AG04450 (cell line): Measurements from ENCODE around the gene ALS2CL. TPM values are rescaled to one million over a fixed set of nuclear protein-coding genes. Genes with fewer than 3 reads are reported as not detected.

Experiments used
- CTCF ChIA-PET: fragments of 300-600, 350-600 bp; formaldehyde crosslinking; extraction: SDS; loops from one replicate; lab custom pipeline; 2022; ENCODE audit warnings: antibody characterized with exemption, inconsistent platforms; lab: Charles Lee
- POLR2A ChIA-PET: fragments of 350-600 bp; formaldehyde crosslinking; extraction: SDS; loops from one replicate; lab custom pipeline; 2021; ENCODE audit warnings: antibody characterized with exemption, inconsistent platforms; lab: Yijun Ruan, JAX
- DNase-seq: peaks from one replicate; pipeline ENCODE4 v3.0.0-alpha.2; 2011; ENCODE audit warnings: low read depth, low spot score
- H3K27ac ChIP-seq: one replicate; pipeline ENCODE4 v1.5.1; 2012; ENCODE audit warnings: low read depth, low read length, control low read depth
- H3K27me3 ChIP-seq: one replicate; pipeline ENCODE4 v1.6.0; 2012; ENCODE audit warnings: low read length; ENCODE audit not compliant: control insufficient read depth, insufficient read depth
- H3K4me3 ChIP-seq: 2 replicates; pipeline ENCODE4 v1.5.1; 2011; ENCODE audit warnings: mild to moderate bottlenecking, low read depth, low read length, control low read depth
- H3K9me3 ChIP-seq: 2 replicates; pipeline ENCODE4 v1.5.1; 2012; ENCODE audit warnings: low read length; ENCODE audit not compliant: control insufficient read depth, insufficient read depth
- polyA plus RNA-seq: library from polyadenylated mRNA; depleted of rRNA; stranded (reverse); fragments of >200 nt; gene quantifications from 2 replicates; pipeline ENCODE4 v1.2.3, GENCODE V29; 2011
- TF ChIP-seq, protein P1 (sequence below): IDR thresholded peaks from 2 replicates; pipeline ENCODE4 v1.5.1; 2011; ENCODE audit warnings: low read depth, low read length, control low read depth, inconsistent platforms

Gene ALS2CL
- polyA plus RNA-seq, 1 experiment = 0.89 TPM

- Histone ChIP-seq H3K4me3 (no peak overlapping the region), H3K27me3 (peaks cover 36% of the 10 kb centered on the region), H3K9me3 (no peaks in the 10 kb centered on the region), H3K27ac (no peak overlapping the region)
- TF ChIP-seq, protein P1, sequence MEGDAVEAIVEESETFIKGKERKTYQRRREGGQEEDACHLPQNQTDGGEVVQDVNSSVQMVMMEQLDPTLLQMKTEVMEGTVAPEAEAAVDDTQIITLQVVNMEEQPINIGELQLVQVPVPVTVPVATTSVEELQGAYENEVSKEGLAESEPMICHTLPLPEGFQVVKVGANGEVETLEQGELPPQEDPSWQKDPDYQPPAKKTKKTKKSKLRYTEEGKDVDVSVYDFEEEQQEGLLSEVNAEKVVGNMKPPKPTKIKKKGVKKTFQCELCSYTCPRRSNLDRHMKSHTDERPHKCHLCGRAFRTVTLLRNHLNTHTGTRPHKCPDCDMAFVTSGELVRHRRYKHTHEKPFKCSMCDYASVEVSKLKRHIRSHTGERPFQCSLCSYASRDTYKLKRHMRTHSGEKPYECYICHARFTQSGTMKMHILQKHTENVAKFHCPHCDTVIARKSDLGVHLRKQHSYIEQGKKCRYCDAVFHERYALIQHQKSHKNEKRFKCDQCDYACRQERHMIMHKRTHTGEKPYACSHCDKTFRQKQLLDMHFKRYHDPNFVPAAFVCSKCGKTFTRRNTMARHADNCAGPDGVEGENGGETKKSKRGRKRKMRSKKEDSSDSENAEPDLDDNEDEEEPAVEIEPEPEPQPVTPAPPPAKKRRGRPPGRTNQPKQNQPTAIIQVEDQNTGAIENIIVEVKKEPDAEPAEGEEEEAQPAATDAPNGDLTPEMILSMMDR = no peak
- DNase-seq = no peak
- POLR2A ChIA-PET = no interaction called here
- CTCF ChIA-PET = interaction anchor here (0.6 to 0.9 kb wide), 2 partner anchors 55 to 156 kb away, joined by 4 to 5 read pairs; no protein-coding TSS in a partner anchor
Observed at GRCh38 chr3:46710671-46711295, 17.3 kb upstream of the ALS2CL start.

DNA sequence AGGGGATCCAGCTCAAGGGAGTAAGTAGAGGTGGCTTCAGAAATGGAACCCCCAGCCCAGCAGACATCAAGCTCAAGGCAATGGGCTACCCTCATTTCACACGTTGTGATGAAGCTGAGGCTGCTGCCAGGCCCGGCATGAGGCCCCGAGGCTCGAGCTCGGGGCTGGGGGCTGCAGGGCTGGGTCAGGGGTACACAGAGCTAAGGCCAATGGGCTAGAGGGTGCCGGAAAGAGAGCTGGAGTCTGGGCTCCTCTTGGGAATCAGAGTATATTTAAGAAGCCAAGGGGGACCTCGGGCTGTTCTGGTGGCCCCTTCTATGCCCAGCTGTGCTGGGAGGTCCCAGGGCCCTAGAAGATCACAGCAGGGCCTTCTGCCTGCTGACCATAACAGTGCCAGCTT, 16.8 kb upstream of the ALS2CL start:
- no peak for DNase-seq
- Histone ChIP-seq H3K9me3 (no peaks in the 10 kb centered on the region), H3K4me3 (no peak overlapping the region), H3K27ac (no peak overlapping the region), H3K27me3 (peaks cover 32% of the 10 kb centered on the region)
- CTCF ChIA-PET = interaction anchor here (0.6 kb wide), 1 partner anchor 56 kb away, joined by 5 read pairs; no protein-coding TSS in a partner anchor
- TF ChIP-seq, protein P1 = no peak
- POLR2A ChIA-PET = no interaction called here

DNA sequence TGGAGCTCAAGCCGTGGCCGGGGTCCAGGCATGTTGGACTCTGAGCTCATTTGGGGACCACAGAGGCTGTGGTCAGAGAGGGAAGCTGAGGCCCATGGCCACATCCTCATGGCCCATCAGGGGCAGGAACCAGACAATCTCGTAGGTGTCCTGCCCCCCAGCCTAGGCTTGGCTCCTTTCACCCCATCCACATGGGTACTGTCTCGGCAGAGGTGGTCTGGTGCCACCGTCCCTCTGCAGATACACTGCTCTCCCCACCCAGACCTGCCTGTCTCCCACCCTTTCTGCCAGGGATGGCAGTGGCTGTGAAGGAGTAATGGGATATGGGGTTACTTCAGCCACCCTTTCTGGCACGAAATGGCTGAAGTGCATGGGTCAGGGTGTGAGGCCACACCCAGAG, 16.2 kb upstream of the ALS2CL start:
- no peaks in the 10 kb centered on the region for H3K9me3 ChIP-seq
- TF ChIP-seq, protein P1 = no peak
- no peak for DNase-seq
- ChIA-PET CTCF (interaction anchor here (1.7 kb wide), 1 partner anchor 136 kb away, joined by 14 read pairs; no protein-coding TSS in a partner anchor), POLR2A (no interaction called here)
- peaks cover 31% of the 10 kb centered on the region for H3K27me3 ChIP-seq
- H3K4me3 ChIP-seq = no peak overlapping the region
- H3K27ac ChIP-seq = no peak overlapping the region

GRCh38 chr3:46709157-46709654, 15.7 kb upstream of the ALS2CL start:
- POLR2A ChIA-PET = no interaction called here
- CTCF ChIA-PET = interaction anchor here (1.0 to 1.7 kb wide), 2 partner anchors 137 to 186 kb away, joined by 3 to 14 read pairs; no protein-coding TSS in a partner anchor
- TF ChIP-seq, protein P1 = no peak

GRCh38 chr3:46708401-46709156, 15.1 kb upstream of the ALS2CL start:
- POLR2A ChIA-PET = no interaction called here
- no peak for DNase-seq
- Histone ChIP-seq H3K4me3 (no peak overlapping the region), H3K27me3 (peaks cover 30% of the 10 kb centered on the region), H3K9me3 (no peaks in the 10 kb centered on the region), H3K27ac (no peak overlapping the region)
- TF ChIP-seq, protein P1 = no peak
- CTCF ChIA-PET = interaction anchor here (1.0 to 1.7 kb wide), 2 partner anchors 137 to 186 kb away, joined by 3 to 14 read pairs; no protein-coding TSS in a partner anchor

More at GRCh38 chr3:46709157-46709654, 15.7 kb upstream of the ALS2CL start:
- no peak overlapping the region for H3K4me3 ChIP-seq
- peaks cover 31% of the 10 kb centered on the region for H3K27me3 ChIP-seq
- no peak overlapping the region for H3K27ac ChIP-seq
- no peaks in the 10 kb centered on the region for H3K9me3 ChIP-seq
- no peak for DNase-seq
